Measurements from ENCODE around the gene LGMN.

Gene LGMN

GRCh38 chr14:92670643-92671366 is 77.6 kb downstream of the LGMN start:
- DNase-seq = no peak

GRCh38 chr14:92670160-92670559 is 78.3 kb downstream of the LGMN start:
- DNase-seq = no peak

- DNase-seq = no peak
These were observed 80.0 kb downstream of the LGMN start for GRCh38 chr14:92668276-92668973.

- no peak for DNase-seq
These were observed 82.2 kb downstream of the LGMN start for GRCh38 chr14:92666251-92666650.

GRCh38 chr14:92665661-92666110 is 82.7 kb downstream of the LGMN start:
- DNase-seq = no peak

- no peak for DNase-seq
These were observed 85.4 kb downstream of the LGMN start for GRCh38 chr14:92663049-92663448.

- no peak for DNase-seq
These were observed 87.9 kb downstream of the LGMN start for GRCh38 chr14:92660571-92660970.

GRCh38 chr14:92659765-92660561 is 88.5 kb downstream of the LGMN start:
- no peak for DNase-seq

- DNase-seq = no peak
These were observed 89.7 kb downstream of the LGMN start for GRCh38 chr14:92658684-92659083.

GRCh38 chr14:92658160-92658559 is 90.3 kb downstream of the LGMN start:
- no peak for DNase-seq

GRCh38 chr14:92657457-92658142 is 90.8 kb downstream of the LGMN start:
- DNase-seq = no peak

- no peak for DNase-seq
These were observed 91.9 kb downstream of the LGMN start for GRCh38 chr14:92656306-92657081.

GRCh38 chr14:92655419-92656201 is 92.8 kb downstream of the LGMN start:
- no peak for DNase-seq

- no peak for DNase-seq
These were observed 94.1 kb downstream of the LGMN start for GRCh38 chr14:92654239-92654901.

Data from effector CD8-positive, alpha-beta T cell (primary cell).